ENCODE data around the gene ZNF407.

Gene ZNF407

GRCh38 chr18:74610051-74610615 is 12.5 kb downstream of the ZNF407 start:
- DNase-seq (ENCODE audit: low read depth) = no peak
- TF ChIP-seq, protein P1, sequence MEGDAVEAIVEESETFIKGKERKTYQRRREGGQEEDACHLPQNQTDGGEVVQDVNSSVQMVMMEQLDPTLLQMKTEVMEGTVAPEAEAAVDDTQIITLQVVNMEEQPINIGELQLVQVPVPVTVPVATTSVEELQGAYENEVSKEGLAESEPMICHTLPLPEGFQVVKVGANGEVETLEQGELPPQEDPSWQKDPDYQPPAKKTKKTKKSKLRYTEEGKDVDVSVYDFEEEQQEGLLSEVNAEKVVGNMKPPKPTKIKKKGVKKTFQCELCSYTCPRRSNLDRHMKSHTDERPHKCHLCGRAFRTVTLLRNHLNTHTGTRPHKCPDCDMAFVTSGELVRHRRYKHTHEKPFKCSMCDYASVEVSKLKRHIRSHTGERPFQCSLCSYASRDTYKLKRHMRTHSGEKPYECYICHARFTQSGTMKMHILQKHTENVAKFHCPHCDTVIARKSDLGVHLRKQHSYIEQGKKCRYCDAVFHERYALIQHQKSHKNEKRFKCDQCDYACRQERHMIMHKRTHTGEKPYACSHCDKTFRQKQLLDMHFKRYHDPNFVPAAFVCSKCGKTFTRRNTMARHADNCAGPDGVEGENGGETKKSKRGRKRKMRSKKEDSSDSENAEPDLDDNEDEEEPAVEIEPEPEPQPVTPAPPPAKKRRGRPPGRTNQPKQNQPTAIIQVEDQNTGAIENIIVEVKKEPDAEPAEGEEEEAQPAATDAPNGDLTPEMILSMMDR (conservative IDR thresholded peaks at IDR 0.05; ENCODE audit: control insufficient read depth, insufficient read depth, low read depth, low read length) = no peak
- no peak overlapping the region for H3K4me3 ChIP-seq (ENCODE audit: control insufficient read depth, low read depth, low read length)

GRCh38 chr18:74610860-74611259 is 13.2 kb downstream of the ZNF407 start:
- TF ChIP-seq, protein P1 (conservative IDR thresholded peaks at IDR 0.05; ENCODE audit: control insufficient read depth, insufficient read depth, low read depth, low read length) = no peak
- DNase-seq (ENCODE audit: low read depth) = no peak
- no peak overlapping the region for H3K4me3 ChIP-seq (ENCODE audit: control insufficient read depth, low read depth, low read length)

DNA sequence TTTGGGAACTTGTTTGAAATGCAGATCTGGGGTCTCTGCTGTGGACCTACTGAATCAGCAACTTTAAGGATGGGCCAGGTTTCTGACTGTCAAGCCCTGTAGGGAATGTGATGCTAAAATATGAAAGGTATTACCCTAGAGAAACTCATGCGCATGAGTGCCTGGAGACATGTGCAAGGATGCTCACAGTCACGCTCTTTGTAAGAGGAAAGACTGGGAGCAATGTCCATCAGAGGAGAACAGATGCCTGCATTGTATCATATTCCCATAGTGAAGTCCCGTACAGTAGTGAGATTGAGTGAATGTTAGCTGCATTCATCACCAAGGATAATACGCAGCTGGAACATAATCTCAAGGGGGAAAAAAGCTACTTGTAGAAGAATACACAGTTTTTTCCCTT is 14.1 kb downstream of the ZNF407 start:
- no peak overlapping the region for H3K4me3 ChIP-seq (ENCODE audit: control insufficient read depth, low read depth, low read length)
- no peak for DNase-seq (ENCODE audit: low read depth)

GRCh38 chr18:74613381-74613780 is 15.7 kb downstream of the ZNF407 start:
- no peak overlapping the region for H3K4me3 ChIP-seq (ENCODE audit: control insufficient read depth, low read depth, low read length)
- TF ChIP-seq, protein P1 (conservative IDR thresholded peaks at IDR 0.05; ENCODE audit: control insufficient read depth, insufficient read depth, low read depth, low read length) = no peak
- no peak for DNase-seq (ENCODE audit: low read depth)

More for the DNA sequence above, 14.1 kb downstream of the ZNF407 start:
- TF ChIP-seq, protein P1 (conservative IDR thresholded peaks at IDR 0.05; ENCODE audit: control insufficient read depth, insufficient read depth, low read depth, low read length) = no peak

DNA sequence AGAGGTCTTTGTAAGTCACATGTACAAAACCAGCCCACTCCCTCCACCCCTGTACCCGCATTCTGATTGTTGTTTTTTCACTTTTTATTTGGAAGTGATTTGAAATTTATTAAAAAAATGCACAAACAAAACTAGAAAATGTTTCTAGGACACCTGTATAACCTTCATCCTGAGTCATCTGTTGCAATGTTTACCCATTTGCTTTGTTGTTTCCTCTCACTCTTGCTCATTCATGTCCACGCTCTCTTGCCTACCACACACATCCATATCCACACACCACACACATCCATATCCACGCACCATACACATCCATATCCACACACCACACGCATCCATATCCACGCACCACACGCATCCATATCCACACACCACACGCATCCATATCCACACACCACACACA is 18.8 kb downstream of the ZNF407 start:
- TF ChIP-seq, protein P1 (conservative IDR thresholded peaks at IDR 0.05; ENCODE audit: control insufficient read depth, insufficient read depth, low read depth, low read length) = no peak
- no peak for DNase-seq (ENCODE audit: low read depth)

GRCh38 chr18:74617486-74617885 is 19.8 kb downstream of the ZNF407 start:
- DNase-seq (ENCODE audit: low read depth) = no peak
- TF ChIP-seq, protein P1 (conservative IDR thresholded peaks at IDR 0.05; ENCODE audit: control insufficient read depth, insufficient read depth, low read depth, low read length) = no peak
- H3K4me3 ChIP-seq (ENCODE audit: control insufficient read depth, low read depth, low read length) = no peak overlapping the region

More for the DNA sequence above, 18.8 kb downstream of the ZNF407 start:
- no peak overlapping the region for H3K4me3 ChIP-seq (ENCODE audit: control insufficient read depth, low read depth, low read length)

- TF ChIP-seq, protein P1 (conservative IDR thresholded peaks at IDR 0.05; ENCODE audit: control insufficient read depth, insufficient read depth, low read depth, low read length) = no peak
- H3K4me3 ChIP-seq (ENCODE audit: control insufficient read depth, low read depth, low read length) = no peak overlapping the region
- DNase-seq (ENCODE audit: low read depth) = no peak
These were observed 24.4 kb downstream of the ZNF407 start for GRCh38 chr18:74622072-74622471.

All from fibroblast of mammary gland (primary cell).